Endothelial cell of umbilical vein (primary cell): ENCODE results near the gene ITPRIPL2. TPM values are rescaled to one million over a fixed set of nuclear protein-coding genes. Genes with fewer than 3 reads are reported as not detected.

Experiments used
- BruUV-seq: library from RNA; stranded (reverse); fragments of 400-500 nt; replicated peaks from 2 replicates; lab custom pipeline; 2021; lab: Mats Ljungman, UMichigan
- CTCF ChIA-PET: fragments of 300-600, 350-600 bp; sonication (Branson Sonifier 250); formaldehyde crosslinking; loops from one replicate; lab custom pipeline; 2021; ENCODE audit warnings: antibody characterized with exemption, inconsistent platforms; lab: Charles Lee
- POLR2A ChIA-PET: fragments of 300-600, 350-600 bp; sonication (Branson Sonifier 250); formaldehyde crosslinking; loops from one replicate; lab custom pipeline; 2021; ENCODE audit warnings: antibody characterized with exemption, inconsistent platforms; lab: Charles Lee
- DNase-seq: peaks from one replicate; pipeline ENCODE4 v3.0.0-alpha.2; 2011; ENCODE audit warnings: low read depth, low spot score
- FAIRE-seq: peaks from 2 replicates; lab custom pipeline; 2011; peaks lifted over from hg19 to GRCh38; lab: Jason Lieb, UNC
- H2AFZ ChIP-seq: 2 replicates; pipeline ENCODE4 v1.6.0; 2012; ENCODE audit warnings: low read depth, low read length, control low read depth, inconsistent platforms
- H3K27ac ChIP-seq: 2 replicates; pipeline ENCODE4 v1.5.1; 2011; ENCODE audit warnings: low read depth, mild to moderate bottlenecking, control low read depth, low read length, moderate library complexity; ENCODE audit not compliant: insufficient read depth
- H3K27me3 ChIP-seq, 2 experiments: 2 replicates each; pipeline versions ENCODE4 v1.6.0 to v1.6.1; 2011; ENCODE audit warnings: low read length in 2 of 2, mixed read lengths in 1 of 2; ENCODE audit not compliant: control insufficient read depth in 2 of 2, insufficient read depth in 2 of 2
- H3K36me3 ChIP-seq, 2 experiments: 2 replicates in 1 of 2; 3 replicates in 1 of 2; pipeline ENCODE4 v1.5.1; 2011; ENCODE audit warnings: low read length in 2 of 2, mild to moderate bottlenecking in 1 of 2, moderate library complexity in 1 of 2; ENCODE audit not compliant: control insufficient read depth in 2 of 2, insufficient read depth in 2 of 2; ENCODE audit errors: extremely low read depth in 1 of 2
- H3K4me1 ChIP-seq: 3 replicates; pipeline ENCODE4 v1.5.1; 2011; ENCODE audit warnings: mild to moderate bottlenecking, low read length; ENCODE audit not compliant: control insufficient read depth, insufficient read depth; ENCODE audit errors: extremely low read depth
- H3K4me2 ChIP-seq: 2 replicates; pipeline ENCODE4 v1.6.1; 2011; ENCODE audit warnings: low read length, control low read depth, mixed read lengths; ENCODE audit not compliant: insufficient read depth
- H3K4me3 ChIP-seq, 3 experiments: fragments of 200-600 bp in 1 of 3; sonication (generic), shearing (Covaris generic) in 1 of 3; replicated peaks in 1 of 3; 2 replicates each; pipeline ENCODE4 v1.5.1; 2011 to 2016; ENCODE audit warnings: control low read depth in 3 of 3, low read length in 3 of 3, mild to moderate bottlenecking in 2 of 3, inconsistent platforms in 1 of 3, low read depth in 1 of 3, moderate library complexity in 1 of 3; ENCODE audit not compliant: insufficient read depth in 1 of 3
- H3K79me2 ChIP-seq: 2 replicates; pipeline ENCODE4 v1.6.0; 2012; ENCODE audit warnings: low read length, inconsistent platforms; ENCODE audit not compliant: control insufficient read depth, insufficient read depth
- H3K9ac ChIP-seq: replicated peaks from 2 replicates; pipeline ENCODE3; 2011; ENCODE audit warnings: low read length, control low read depth; ENCODE audit not compliant: insufficient read depth; ENCODE audit errors: extremely low read depth
- H3K9me1 ChIP-seq: replicated peaks from 3 replicates; pipeline ENCODE4 v1.6.0; 2011; ENCODE audit warnings: mild to moderate bottlenecking, low read length; ENCODE audit not compliant: control insufficient read depth, insufficient read depth; ENCODE audit errors: extremely low read depth
- H3K9me3 ChIP-seq: replicated peaks from 2 replicates; pipeline ENCODE4 v1.5.1; 2012; ENCODE audit warnings: low read length, inconsistent platforms; ENCODE audit not compliant: control insufficient read depth, insufficient read depth
- H4K20me1 ChIP-seq: replicated peaks from 2 replicates; pipeline ENCODE3; 2011; ENCODE audit warnings: mild to moderate bottlenecking, low read length; ENCODE audit not compliant: control insufficient read depth, insufficient read depth; ENCODE audit errors: extremely low read depth
- EZH2 ChIP-seq: IDR thresholded peaks from 2 replicates; pipeline ENCODE4 v1.6.1; 2012; ENCODE audit warnings: borderline replicate concordance, low read depth, mild to moderate bottlenecking, moderate library complexity, low read length, inconsistent platforms; ENCODE audit not compliant: severe bottlenecking
- FOS ChIP-seq: IDR thresholded peaks from 2 replicates; pipeline ENCODE4 v1.6.1; 2011; ENCODE audit warnings: mild to moderate bottlenecking, low read length, moderate library complexity, borderline replicate concordance; ENCODE audit not compliant: insufficient read depth
- GATA2 ChIP-seq: IDR thresholded peaks from 2 replicates; pipeline ENCODE4 v1.7.0; 2011; ENCODE audit warnings: low read depth, mild to moderate bottlenecking, moderate library complexity, mixed read lengths, low read length; ENCODE audit not compliant: insufficient read length, insufficient read depth
- JUN ChIP-seq: IDR thresholded peaks from 2 replicates; pipeline ENCODE4 v1.6.1; 2011; ENCODE audit warnings: borderline replicate concordance, low read depth; ENCODE audit not compliant: insufficient read length, insufficient read depth
- MYC ChIP-seq: IDR thresholded peaks from one replicate; pipeline ENCODE4 v1.6.1; 2011; ENCODE audit warnings: mild to moderate bottlenecking, low read depth, low read length
- POLR2A ChIP-seq: IDR thresholded peaks from 2 replicates; pipeline ENCODE4 v1.6.1; 2012; ENCODE audit warnings: low read depth, mild to moderate bottlenecking, control low read depth, low read length
- POLR2AphosphoS5 ChIP-seq: IDR thresholded peaks from 2 replicates; pipeline ENCODE4 v1.6.1; 2012; ENCODE audit warnings: low read depth, mild to moderate bottlenecking, control low read depth, low read length, moderate library complexity; ENCODE audit not compliant: insufficient read depth
- dilution Hi-C: fragments of 300-500 bp; cut with MboI; formaldehyde crosslinking; loops from one replicate; pipeline ENCODE4 v1.15.0; 2019; ENCODE audit warnings: low sequenced_read_pairs; ENCODE audit not compliant: extremely low pct_ligation_motif_present
- intact Hi-C: fragments of 100-400 bp; cut with micrococcal nuclease; formaldehyde crosslinking; loops from one replicate; pipeline ENCODE4 v1.10.0; 2022
- polyA plus RNA-seq, 4 experiments: library from polyadenylated mRNA; depleted of rRNA in 3 of 4; stranded (reverse) in 3 of 4; unstranded in 1 of 4; fragments of >200 nt; gene quantifications; 2 replicates each; pipeline versions ENCODE4 v1.2.1 to v1.2.3, GENCODE V29; 2011 to 2012; ENCODE audit warnings: missing spikeins in 1 of 4
- total RNA-seq: library from RNA; stranded (reverse); gene quantifications from 2 replicates; pipeline ENCODE4 v1.2.3, GENCODE V29; 2021
- TF ChIP-seq, protein P1 (sequence below): IDR thresholded peaks from 2 replicates; pipeline ENCODE4 v1.6.1; 2011; ENCODE audit not compliant: insufficient read depth, insufficient read length
- TF ChIP-seq, protein P2 (sequence below), 2 donors: IDR thresholded peaks; 1 replicate in 1 of 2; 2 replicates in 1 of 2; pipeline ENCODE4 v1.5.1; 2011; ENCODE audit warnings: low read length in 2 of 2, mild to moderate bottlenecking in 2 of 2, moderate library complexity in 2 of 2, control low read depth in 1 of 2, inconsistent platforms in 1 of 2, low read depth in 1 of 2; ENCODE audit not compliant: insufficient read depth in 1 of 2; ENCODE audit errors: extremely low read depth in 1 of 2

ITPRIPL2 gene
- total and polyA plus RNA-seq, 2 donors (not counting 3 experiments of a cell fraction or from before 2014, with no cell fraction given) = 10.9 to 40.8 TPM

DNA sequence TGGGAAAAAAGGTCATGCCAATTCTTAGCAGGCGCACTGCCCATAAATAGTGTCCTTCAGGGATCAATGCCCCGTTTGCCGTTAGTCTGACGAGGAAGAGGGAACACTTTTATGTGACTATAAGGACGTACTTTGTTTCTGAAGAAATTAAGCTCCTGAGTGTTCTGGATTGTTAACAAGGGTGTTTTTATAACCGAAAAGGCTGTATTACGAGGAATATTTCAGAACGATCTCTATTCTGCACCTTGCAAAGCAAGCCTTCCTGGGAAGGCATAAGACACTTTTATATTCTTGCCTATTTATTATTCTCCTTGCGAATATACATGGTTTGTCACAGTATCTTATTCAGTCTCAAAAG, 29.8 kb downstream of the ITPRIPL2 start:
- Histone ChIP-seq H3K9ac (no peak overlapping the region), H4K20me1 (no peaks in the 10 kb centered on the region), H3K79me2 (no peaks in the 10 kb centered on the region), H2AFZ (no peak overlapping the region), H3K27ac (no peak overlapping the region), H3K4me1 (peaks cover 2% of the 10 kb centered on the region), H3K4me3 (no peak overlapping the region), H3K36me3 (no peaks in the 10 kb centered on the region), H3K4me2 (no peak overlapping the region), H3K9me1 (no peaks in the 10 kb centered on the region), H3K27me3 (peaks cover 4 to 12% of the 10 kb centered on the region in 2 experiments), H3K9me3 (no peaks in the 10 kb centered on the region)
- BruUV-seq = no TSS peak
- intact Hi-C loops (no loop called here), dilution Hi-C loops (no loop called here)
- no peak for DNase-seq
- TF ChIP-seq, protein P1, sequence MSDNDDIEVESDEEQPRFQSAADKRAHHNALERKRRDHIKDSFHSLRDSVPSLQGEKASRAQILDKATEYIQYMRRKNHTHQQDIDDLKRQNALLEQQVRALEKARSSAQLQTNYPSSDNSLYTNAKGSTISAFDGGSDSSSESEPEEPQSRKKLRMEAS = no peak
- TF ChIP-seq JUN (no peak), POLR2A (no peak), FOS (no peak), MYC (no peak), GATA2 (no peak), EZH2 (no peak), POLR2AphosphoS5 (no peak)
- TF ChIP-seq, protein P2, sequence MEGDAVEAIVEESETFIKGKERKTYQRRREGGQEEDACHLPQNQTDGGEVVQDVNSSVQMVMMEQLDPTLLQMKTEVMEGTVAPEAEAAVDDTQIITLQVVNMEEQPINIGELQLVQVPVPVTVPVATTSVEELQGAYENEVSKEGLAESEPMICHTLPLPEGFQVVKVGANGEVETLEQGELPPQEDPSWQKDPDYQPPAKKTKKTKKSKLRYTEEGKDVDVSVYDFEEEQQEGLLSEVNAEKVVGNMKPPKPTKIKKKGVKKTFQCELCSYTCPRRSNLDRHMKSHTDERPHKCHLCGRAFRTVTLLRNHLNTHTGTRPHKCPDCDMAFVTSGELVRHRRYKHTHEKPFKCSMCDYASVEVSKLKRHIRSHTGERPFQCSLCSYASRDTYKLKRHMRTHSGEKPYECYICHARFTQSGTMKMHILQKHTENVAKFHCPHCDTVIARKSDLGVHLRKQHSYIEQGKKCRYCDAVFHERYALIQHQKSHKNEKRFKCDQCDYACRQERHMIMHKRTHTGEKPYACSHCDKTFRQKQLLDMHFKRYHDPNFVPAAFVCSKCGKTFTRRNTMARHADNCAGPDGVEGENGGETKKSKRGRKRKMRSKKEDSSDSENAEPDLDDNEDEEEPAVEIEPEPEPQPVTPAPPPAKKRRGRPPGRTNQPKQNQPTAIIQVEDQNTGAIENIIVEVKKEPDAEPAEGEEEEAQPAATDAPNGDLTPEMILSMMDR (IDR thresholded peaks at IDR 0.05; ENCODE audit: extremely low read depth in 1 of 2, insufficient read depth in 1 of 2, low read depth in 1 of 2, low read length in 2 of 2) = no peak
- ChIA-PET POLR2A (no interaction called here), CTCF (interaction anchor here (1.1 to 1.8 kb wide), 3 partner anchors 13 to 36 kb away, joined by 3 to 6 read pairs (median 5); no protein-coding TSS in a partner anchor)
- no peak for FAIRE-seq
